T-cell (primary cell): ENCODE data around the gene SKOR2. TPM values are rescaled to one million over a fixed set of nuclear protein-coding genes. Genes with fewer than 3 reads are reported as not detected.

ENCODE experiments used
- ATAC-seq, 4 experiments: fragments of 200-7000 bp in 3 of 4; fragments of 150-1000 bp in 1 of 4; cut with Tn5 transposase; replicated peaks in 1 of 4; 1 replicate in 3 of 4; 2 replicates in 1 of 4; pipeline ENCODE4 v1.10.0; 2021; ENCODE audit warnings: moderate library complexity in 3 of 4, mild to moderate bottlenecking in 2 of 4, moderate number of reproducible peaks in 1 of 4
- CTCF ChIA-PET, 2 donors: fragments of 300-600 bp; sonication (Branson Sonifier 250); formaldehyde crosslinking; loops; one replicate each; lab custom pipeline; 2022; ENCODE audit warnings: antibody characterized with exemption in 2 of 2; lab: Charles Lee
- POLR2A ChIA-PET, 2 donors: fragments of 300-600 bp; sonication (Branson Sonifier 250); formaldehyde crosslinking; loops; one replicate each; lab custom pipeline; 2022; ENCODE audit warnings: antibody characterized with exemption in 2 of 2; lab: Charles Lee
- DNase-seq, 35 experiments: peaks; one replicate each; pipeline versions ENCODE4 v3.0.0 to v3.0.0-alpha.2; 2013 to 2023
- H3K27ac ChIP-seq: one replicate; pipeline ENCODE4 v1.5.1; 2013; ENCODE audit warnings: low read length
- H3K27me3 ChIP-seq, 2 experiments: replicated peaks in 1 of 2; 1 replicate in 1 of 2; 2 replicates in 1 of 2; pipeline versions ENCODE4 v1.6.1 to v1.7.0; 2013; ENCODE audit warnings: low read length in 1 of 2, mixed read lengths in 1 of 2; ENCODE audit not compliant: control insufficient read depth in 2 of 2, insufficient read depth in 2 of 2; ENCODE audit errors: extremely low read depth in 1 of 2
- H3K36me3 ChIP-seq, 2 donors: 1 replicate in 1 of 2; 2 replicates in 1 of 2; pipeline versions ENCODE4 v1.6.1 to v1.7.0; 2013; ENCODE audit warnings: low read length in 1 of 2; ENCODE audit not compliant: control insufficient read depth in 2 of 2, insufficient read depth in 1 of 2; ENCODE audit errors: extremely low read depth in 1 of 2
- H3K4me1 ChIP-seq, 2 experiments: 1 replicate in 1 of 2; 2 replicates in 1 of 2; pipeline versions ENCODE4 v1.6.1 to v1.7.0; 2013; ENCODE audit warnings: low read length in 2 of 2, mixed read lengths in 1 of 2; ENCODE audit not compliant: insufficient read depth in 2 of 2, control insufficient read depth in 1 of 2; ENCODE audit errors: extremely low read depth in 1 of 2
- H3K4me3 ChIP-seq, 2 donors: 1 replicate in 1 of 2; 2 replicates in 1 of 2; pipeline versions ENCODE4 v1.5.1 to v1.7.0; 2013; ENCODE audit warnings: mild to moderate bottlenecking in 2 of 2, low read length in 1 of 2, moderate library complexity in 1 of 2; ENCODE audit not compliant: control insufficient read depth in 1 of 2; ENCODE audit errors: extremely low read depth in 1 of 2
- H3K9me3 ChIP-seq: 2 replicates; pipeline ENCODE4 v1.7.0; 2013
- H3K27ac Mint-ChIP-seq, 2 donors: one replicate each; pipeline ENCODE4 v1.8.0; 2020 to 2021; ENCODE audit warnings: mild to moderate bottlenecking in 2 of 2, mixed read lengths in 2 of 2
- H3K27me3 Mint-ChIP-seq, 2 donors: one replicate each; pipeline ENCODE4 v1.8.0; 2021 to 2022; ENCODE audit warnings: mixed read lengths in 2 of 2
- H3K36me3 Mint-ChIP-seq: one replicate; pipeline ENCODE4 v1.8.0; 2021; ENCODE audit warnings: mixed read lengths
- H3K4me1 Mint-ChIP-seq, 3 donors: one replicate each; pipeline ENCODE4 v1.8.0; 2020 to 2022; ENCODE audit warnings: mixed read lengths in 3 of 3, mild to moderate bottlenecking in 1 of 3
- H3K4me3 Mint-ChIP-seq, 3 donors: one replicate each; pipeline ENCODE4 v1.8.0; 2020 to 2022; ENCODE audit warnings: mild to moderate bottlenecking in 3 of 3, mixed read lengths in 3 of 3, moderate library complexity in 3 of 3
- H3K9me3 Mint-ChIP-seq, 3 donors: one replicate each; pipeline ENCODE4 v1.8.0; 2020 to 2022; ENCODE audit warnings: mixed read lengths in 3 of 3
- WGBS: methylation state at CpG from one replicate; pipeline ENCODE4 v1.1.5; 2013; ENCODE audit warnings: missing lambda C conversion rate; ENCODE audit not compliant: insufficient coverage; 5-methylcytosine and 5-hydroxymethylcytosine counted together
- total RNA-seq, 35 experiments: library from RNA in 6 of 35; stranded (reverse) in 6 of 35; fragments of 120-200 nt in 1 of 35; gene quantifications; one replicate each; pipeline versions ENCODE4 v1.2.1 to v1.2.4 and lab custom pipeline; 2013 to 2026

Gene SKOR2
- total RNA-seq, 5 donors from 2014 or later (not counting 1 experiment from before 2014, with no cell fraction given), result not detected

DNA sequence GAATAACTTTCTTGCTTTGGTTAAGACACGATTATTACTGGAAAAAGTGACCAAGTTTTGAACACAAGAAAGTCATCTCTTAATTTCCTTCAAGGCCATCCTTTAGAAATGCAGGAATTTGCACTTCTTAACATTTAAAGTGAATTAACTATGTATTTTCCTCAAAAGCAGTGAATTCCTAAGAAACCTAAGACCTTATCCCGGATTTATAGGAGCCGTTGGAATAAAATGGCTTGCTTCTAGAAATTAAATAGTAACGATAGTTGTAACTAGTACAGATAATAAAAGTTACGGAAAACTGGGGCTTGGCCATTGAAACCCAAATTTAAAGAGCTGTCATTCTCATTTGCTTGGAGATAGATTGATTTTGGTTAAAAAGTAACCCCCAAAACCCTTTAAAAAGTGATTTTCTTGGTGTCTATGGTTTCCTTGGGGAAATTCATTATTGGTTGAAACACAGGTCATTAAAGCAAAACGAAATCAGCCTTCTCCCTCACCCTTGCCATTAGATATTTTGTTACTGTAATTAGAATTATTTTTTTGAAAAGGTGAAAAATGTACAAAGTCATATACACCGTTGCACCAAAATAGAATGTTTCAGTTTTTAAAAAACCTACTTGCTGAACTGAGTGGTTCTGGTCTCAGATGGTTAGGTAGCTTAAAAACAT is 2.0 kb downstream of the SKOR2 start:
- Histone ChIP-seq H3K27ac (no peak overlapping the region), H3K9me3 (no peaks in the 10 kb centered on the region), H3K36me3 (no peaks in the 10 kb centered on the region), H3K27me3 (peaks cover 12 to 48% of the 10 kb centered on the region in 2 experiments), H3K4me1 (peaks cover 0 to 5% of the 10 kb centered on the region in 2 experiments), H3K4me3 (no peak overlapping the region)
- ATAC-seq (no peak), DNase-seq (no peak)
- WGBS, result no CpG with 5 or more reads among the region's 7 CpGs
- H3K4me3 Mint-ChIP-seq, result no peak overlapping the region
- no peaks in the 10 kb centered on the region for H3K9me3 Mint-ChIP-seq
- CTCF ChIA-PET, result no interaction called here
- H3K27ac Mint-ChIP-seq, result no peak overlapping the region
- POLR2A ChIA-PET, result no interaction called here
- H3K27me3 Mint-ChIP-seq, result peaks cover 65 to 75% of the 10 kb centered on the region in 2 donors
- no peaks in the 10 kb centered on the region for H3K36me3 Mint-ChIP-seq
- peaks cover 0 to 16% (median 10%) of the 10 kb centered on the region in 3 donors for H3K4me1 Mint-ChIP-seq

DNA sequence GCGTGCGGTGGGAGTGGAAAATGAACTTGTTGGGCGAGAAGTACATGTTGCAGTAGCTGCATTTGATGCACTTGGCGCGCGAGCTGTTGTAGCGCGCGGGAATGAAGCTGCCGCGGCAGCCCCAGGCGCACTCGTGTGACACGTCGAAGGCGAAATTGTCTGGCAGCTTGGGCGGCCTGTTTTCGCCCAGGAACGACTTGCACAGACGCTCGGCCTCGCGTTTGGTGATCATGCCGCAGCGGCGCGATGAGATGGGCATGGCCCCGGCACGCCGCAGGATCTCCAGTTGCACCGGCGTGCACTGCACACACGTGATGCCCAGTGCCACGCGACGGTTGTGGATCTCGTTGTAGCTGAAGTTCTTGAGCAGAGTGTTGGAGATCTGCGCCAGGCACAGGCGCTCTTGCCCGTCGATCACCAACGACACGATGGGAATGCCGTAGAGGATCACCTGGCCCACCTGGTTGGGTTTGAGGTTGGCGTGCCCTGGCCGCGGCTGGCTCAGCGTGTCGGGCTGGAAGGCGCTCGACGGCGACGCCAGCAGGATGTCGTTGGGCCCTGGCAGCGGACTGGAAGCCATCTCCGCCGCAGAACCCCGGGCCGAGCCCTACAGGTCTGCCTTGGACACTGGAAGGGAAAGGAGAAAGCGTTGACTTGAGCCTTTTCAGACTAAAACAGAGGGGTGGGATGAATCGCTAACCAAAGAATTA is 2.7 kb downstream of the SKOR2 start:
- peaks cover 17 to 42% of the 10 kb centered on the region in 2 experiments for H3K27me3 ChIP-seq
- H3K36me3 ChIP-seq, result no peaks in the 10 kb centered on the region
- Mint-ChIP-seq H3K4me3 (no peak overlapping the region), H3K27me3 (peaks cover 64 to 72% of the 10 kb centered on the region in 2 donors), H3K4me1 (peaks cover 0 to 16% (median 10%) of the 10 kb centered on the region in 3 donors), H3K9me3 (no peaks in the 10 kb centered on the region), H3K36me3 (no peaks in the 10 kb centered on the region), H3K27ac (no peak overlapping the region)
- 23% methylated on average over 52 of the region's 62 CpGs for WGBS
- ChIA-PET POLR2A (no interaction called here), CTCF (no interaction called here)
- DNase-seq (no peak), ATAC-seq (no peak)
- H3K9me3 ChIP-seq, result no peaks in the 10 kb centered on the region
- H3K4me1 ChIP-seq, result peaks cover 0 to 5% of the 10 kb centered on the region in 2 experiments
- no peak overlapping the region for H3K4me3 ChIP-seq
- H3K27ac ChIP-seq, result no peak overlapping the region

DNA sequence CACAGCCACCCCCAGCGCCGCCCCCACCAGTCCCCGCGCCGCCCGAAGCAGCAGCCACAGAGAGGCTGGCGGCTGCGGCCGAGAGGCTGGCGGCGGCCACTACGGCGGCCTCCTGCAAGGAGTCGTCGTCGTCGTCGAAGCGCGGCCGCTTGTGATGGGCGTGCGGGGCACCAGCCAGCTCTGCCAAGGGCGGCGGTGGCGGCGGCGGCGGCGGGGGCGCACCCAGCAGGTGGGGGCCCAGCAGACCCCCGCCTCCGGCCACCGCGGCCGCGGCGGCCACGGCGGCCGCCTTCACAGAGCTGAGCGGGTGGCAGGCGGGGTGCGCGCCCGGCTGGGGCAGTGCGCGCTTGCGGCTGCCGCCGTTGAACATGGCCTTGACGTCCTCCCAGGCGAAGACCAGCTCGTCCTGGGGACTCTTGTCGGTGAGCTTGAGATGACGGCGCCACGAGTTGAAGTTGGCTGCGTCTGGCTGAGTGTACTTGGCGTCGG is 3.3 kb downstream of the SKOR2 start:
- Mint-ChIP-seq H3K27ac (no peak overlapping the region), H3K27me3 (peaks cover 63 to 70% of the 10 kb centered on the region in 2 donors), H3K4me1 (peaks cover 0 to 16% (median 10%) of the 10 kb centered on the region in 3 donors), H3K4me3 (no peak overlapping the region), H3K36me3 (no peaks in the 10 kb centered on the region), H3K9me3 (no peaks in the 10 kb centered on the region)
- POLR2A ChIA-PET, result no interaction called here
- 16% methylated on average over 59 of the region's 61 CpGs for WGBS
- H3K27ac ChIP-seq, result no peak overlapping the region
- no peaks in the 10 kb centered on the region for H3K9me3 ChIP-seq
- DNase-seq (no peak), ATAC-seq (no peak)
- H3K4me1 ChIP-seq, result peaks cover 0 to 5% of the 10 kb centered on the region in 2 experiments
- CTCF ChIA-PET, result no interaction called here
- no peak overlapping the region for H3K4me3 ChIP-seq
- H3K27me3 ChIP-seq, result peaks cover 20 to 40% of the 10 kb centered on the region in 2 experiments
- H3K36me3 ChIP-seq, result no peaks in the 10 kb centered on the region

DNA sequence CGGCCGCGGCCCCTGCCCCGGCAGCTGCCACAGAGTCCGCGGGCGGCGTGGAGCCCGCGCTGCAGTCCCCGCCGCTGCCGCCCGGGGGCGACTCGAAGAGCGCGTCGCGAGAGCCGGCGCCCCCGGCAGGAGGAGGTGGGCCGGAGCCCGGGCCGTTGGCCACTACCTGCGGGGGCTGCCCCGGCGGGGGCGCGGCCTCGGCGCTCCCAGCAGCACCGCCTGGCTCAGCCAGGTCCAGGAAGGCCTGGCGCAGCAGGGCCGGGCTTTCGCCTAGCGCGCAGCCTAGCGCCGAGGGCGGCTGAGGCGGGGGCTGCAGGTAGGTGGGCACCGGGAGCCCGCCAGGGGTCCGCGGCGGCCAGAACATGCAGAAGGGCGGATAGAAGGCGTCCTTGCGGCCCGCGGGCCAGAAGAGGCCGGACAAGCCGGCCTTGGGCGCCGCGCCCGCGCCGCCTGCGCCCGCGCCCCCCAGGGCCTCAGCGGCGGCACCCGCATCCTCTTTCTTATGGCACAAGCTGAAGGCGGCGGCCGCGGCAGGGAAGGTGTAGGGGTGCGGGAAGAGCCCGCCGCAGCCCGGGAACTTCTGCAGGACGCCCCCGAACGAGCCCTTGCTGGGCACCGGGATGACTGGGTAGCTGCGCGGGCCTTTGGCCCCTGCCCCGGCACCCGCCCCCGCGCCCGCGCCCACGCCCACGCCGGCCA is 3.9 kb downstream of the SKOR2 start:
- no peaks in the 10 kb centered on the region for H3K9me3 Mint-ChIP-seq
- Histone ChIP-seq H3K9me3 (no peaks in the 10 kb centered on the region), H3K4me3 (no peak overlapping the region), H3K27me3 (peaks cover 21 to 38% of the 10 kb centered on the region in 2 experiments), H3K4me1 (peaks cover 0 to 5% of the 10 kb centered on the region in 2 experiments), H3K27ac (no peak overlapping the region), H3K36me3 (no peaks in the 10 kb centered on the region)
- ATAC-seq, result no peak
- 8% methylated on average over 85 of the region's 90 CpGs for WGBS
- H3K27ac Mint-ChIP-seq, result no peak overlapping the region
- H3K36me3 Mint-ChIP-seq, result no peaks in the 10 kb centered on the region
- peaks cover 60 to 70% of the 10 kb centered on the region in 2 donors for H3K27me3 Mint-ChIP-seq
- ChIA-PET POLR2A (no interaction called here), CTCF (no interaction called here)
- H3K4me3 Mint-ChIP-seq, result no peak overlapping the region
- H3K4me1 Mint-ChIP-seq, result peaks cover 0 to 16% (median 10%) of the 10 kb centered on the region in 3 donors
- no peak for DNase-seq

DNA sequence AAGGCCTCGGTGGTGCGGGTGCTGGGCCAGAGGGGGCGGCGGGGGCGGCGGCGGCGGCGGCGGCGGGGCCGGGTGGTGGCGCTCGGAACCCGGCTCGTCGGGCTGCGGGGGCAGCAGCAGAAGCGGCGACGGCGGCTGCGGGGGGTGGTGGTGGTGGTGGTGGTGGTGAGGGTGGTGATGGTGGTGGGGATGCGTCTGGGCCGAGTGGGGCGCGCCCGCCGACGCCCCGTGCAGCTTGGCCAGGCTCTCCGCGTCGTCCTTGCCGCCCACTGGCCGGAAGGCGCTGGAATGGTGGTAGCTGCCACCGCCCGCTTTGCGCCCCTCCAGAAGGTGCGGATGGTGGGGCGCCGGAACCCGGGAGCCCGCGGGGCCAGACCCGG is 4.4 kb downstream of the SKOR2 start:
- Histone ChIP-seq H3K4me3 (no peak overlapping the region), H3K9me3 (no peaks in the 10 kb centered on the region), H3K27ac (no peak overlapping the region), H3K27me3 (peaks cover 21 to 38% of the 10 kb centered on the region in 2 experiments), H3K36me3 (no peaks in the 10 kb centered on the region), H3K4me1 (peaks cover 0 to 5% of the 10 kb centered on the region in 2 experiments)
- ATAC-seq, result no peak
- Mint-ChIP-seq H3K4me3 (no peak overlapping the region), H3K4me1 (peaks cover 0 to 16% (median 10%) of the 10 kb centered on the region in 3 donors), H3K9me3 (no peaks in the 10 kb centered on the region), H3K27ac (no peak overlapping the region), H3K27me3 (peaks cover 54 to 65% of the 10 kb centered on the region in 2 donors), H3K36me3 (no peaks in the 10 kb centered on the region)
- CTCF ChIA-PET, result no interaction called here
- DNase-seq, result no peak
- WGBS, result 14% methylated on average over 31 of the region's 47 CpGs
- POLR2A ChIA-PET, result no interaction called here
